SIG-M5 treated with dmso at 0.1 percent for 504 hours (cell line): Measurements from ENCODE around the gene UNC50.

Experiments
- DNase-seq: peaks from one replicate; lab custom pipeline; 2025; ENCODE audit not compliant: unreplicated experiment; lab: John Stamatoyannopoulos, UW

UNC50 gene

GRCh38 chr2:98608116-98608961 is at the start of gene UNC50, which contains the start of gene COA5:
Gene UNC50, plus strand, starts transcription at chr2:98608589. Its CDS starts 1,171 bp downstream, at chr2:98609760.
Gene COA5, minus strand, starts transcription at chr2:98608512. Its CDS starts 107 bp downstream, at chr2:98608405.
- DNase-seq: peak; percentile 92

- DNase-seq: no peak
Observed at GRCh38 chr2:98558852-98559530, 49.4 kb upstream of the UNC50 start.

- DNase-seq: no peak
Observed at GRCh38 chr2:98559581-98559980, 48.8 kb upstream of the UNC50 start.

GRCh38 chr2:98560256-98560771 is 48.1 kb upstream of the UNC50 start:
- no peak for DNase-seq

- no peak for DNase-seq
Observed at GRCh38 chr2:98561018-98561417, 47.4 kb upstream of the UNC50 start.

- no peak for DNase-seq
Observed at GRCh38 chr2:98561902-98562695, 46.3 kb upstream of the UNC50 start.

- DNase-seq: no peak
Observed at GRCh38 chr2:98563394-98563793, 45.0 kb upstream of the UNC50 start.

GRCh38 chr2:98564541-98565132 is 43.8 kb upstream of the UNC50 start:
- no peak for DNase-seq

- no peak for DNase-seq
Observed at GRCh38 chr2:98565286-98565860, 43.0 kb upstream of the UNC50 start.

GRCh38 chr2:98565941-98566340 is 42.4 kb upstream of the UNC50 start:
- no peak for DNase-seq

- no peak for DNase-seq
Observed at GRCh38 chr2:98568161-98568956, 40.0 kb upstream of the UNC50 start.

- peak; percentile 1 for DNase-seq
Observed at GRCh38 chr2:98569197-98569793, 39.1 kb upstream of the UNC50 start.

GRCh38 chr2:98569915-98570314 is 38.5 kb upstream of the UNC50 start:
- DNase-seq: no peak

- DNase-seq: no peak
Observed at GRCh38 chr2:98570356-98570755, 38.0 kb upstream of the UNC50 start.

- no peak for DNase-seq
Observed at GRCh38 chr2:98571121-98571701, 37.2 kb upstream of the UNC50 start.

GRCh38 chr2:98571796-98572195 is 36.6 kb upstream of the UNC50 start:
- DNase-seq: no peak

GRCh38 chr2:98572211-98572610 is 36.2 kb upstream of the UNC50 start:
- no peak for DNase-seq

- no peak for DNase-seq
Observed at GRCh38 chr2:98572676-98573075, 35.7 kb upstream of the UNC50 start.

- no peak for DNase-seq
Observed at GRCh38 chr2:98573426-98573825, 35.0 kb upstream of the UNC50 start.
